T-helper 1 cell (primary cell): ENCODE measurements around the gene SLC15A4.
"Not testable (repeated sequence)": the region's sequence is repeated elsewhere in the genome, so short reads cannot be mapped to it uniquely, and the experiment has no call there.

Source experiments
- DNase-seq, 5 donors: peaks; one replicate each; pipeline ENCODE4 v3.0.0-alpha.2; 2012 to 2020

SLC15A4 gene

DNA sequence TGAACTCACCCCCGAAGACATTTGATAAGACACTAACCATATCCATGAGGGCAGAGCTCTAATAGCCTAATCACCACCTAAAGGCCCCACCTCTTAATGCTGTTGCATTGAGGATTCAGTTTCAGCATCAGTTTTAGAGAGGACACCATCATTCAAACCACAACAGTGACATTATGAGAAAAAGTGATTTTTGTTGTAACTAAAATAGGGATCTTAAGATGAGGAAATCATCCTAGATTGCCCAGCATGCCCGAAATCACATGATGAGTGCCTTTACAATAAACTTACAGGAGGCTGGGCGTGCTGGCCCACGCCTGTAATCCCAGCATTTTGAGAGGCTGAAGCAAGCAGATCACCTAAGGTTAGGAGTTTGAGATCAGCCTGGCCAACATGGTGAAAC lies 19.8 kb upstream of the SLC15A4 start:
- DNase-seq = no peak

DNA sequence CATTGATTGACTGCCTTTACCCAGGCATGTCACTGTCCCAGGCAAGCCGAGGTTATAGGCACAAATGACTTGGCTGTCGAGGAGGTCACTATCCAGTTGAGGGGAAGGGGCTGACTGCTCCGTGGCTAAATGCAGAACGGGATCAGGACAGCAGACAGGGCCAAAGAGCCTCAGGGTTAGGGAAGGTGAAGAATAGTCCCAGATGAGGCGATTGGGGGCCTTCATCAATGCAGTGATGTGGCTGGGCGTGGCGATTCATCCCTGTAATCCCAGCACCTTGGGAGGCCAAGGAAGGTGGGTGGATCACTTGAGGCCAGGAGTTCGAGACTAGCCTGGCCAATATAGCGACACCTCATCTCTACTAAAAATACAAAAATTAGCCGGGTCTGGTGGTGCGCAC lies 18.8 kb upstream of the SLC15A4 start:
- DNase-seq = no peak

DNA sequence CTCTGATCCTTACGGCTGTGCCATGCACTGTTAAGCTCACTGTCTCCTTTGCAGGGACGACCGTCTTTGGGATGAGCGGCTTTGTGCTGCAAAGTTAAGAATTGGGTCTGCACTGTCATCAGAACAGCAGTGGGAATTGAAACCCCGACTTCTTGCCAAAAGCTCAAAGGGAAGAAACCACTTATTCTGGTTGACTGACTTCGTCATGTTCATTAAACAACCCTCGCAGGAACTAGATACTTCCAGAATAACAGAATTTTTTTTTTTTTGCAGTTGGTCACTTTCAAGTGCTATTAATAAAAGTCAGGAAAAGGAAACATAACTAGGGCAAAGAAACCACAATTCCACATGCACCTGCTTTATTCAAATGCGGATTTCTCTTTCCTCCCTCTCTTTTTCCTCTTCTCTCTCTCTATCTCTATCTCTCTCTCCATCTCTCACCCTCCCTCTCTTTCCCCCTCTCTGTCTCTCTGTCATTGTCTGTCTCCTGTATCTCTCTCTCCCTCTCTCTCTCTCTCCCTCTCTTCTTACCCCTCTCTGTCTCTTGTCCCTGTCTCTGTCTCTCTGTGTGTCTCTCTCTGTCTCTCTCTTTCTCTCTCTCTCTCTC lies 17.2 kb upstream of the SLC15A4 start:
- DNase-seq = no peak

DNA sequence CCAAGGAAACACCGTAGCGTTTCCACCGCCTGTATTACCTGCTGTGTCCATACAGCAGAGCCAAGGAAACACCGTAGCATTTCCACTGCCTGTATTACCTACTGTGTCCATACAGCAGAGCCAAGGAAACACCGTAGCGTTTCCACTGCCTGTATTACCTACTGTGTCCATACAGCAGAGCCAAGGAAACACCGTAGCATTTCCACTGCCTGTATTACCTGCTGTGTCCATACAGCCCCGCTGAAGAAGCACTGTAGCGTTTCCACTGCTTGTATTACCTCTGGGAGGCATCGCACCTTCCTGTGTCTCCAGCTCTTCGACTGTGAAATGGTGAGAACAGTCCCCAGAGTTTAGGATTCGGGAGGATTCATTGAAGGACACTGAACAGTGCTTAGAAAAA lies 16.1 kb upstream of the SLC15A4 start:
- not testable (repeated sequence) for DNase-seq

DNA sequence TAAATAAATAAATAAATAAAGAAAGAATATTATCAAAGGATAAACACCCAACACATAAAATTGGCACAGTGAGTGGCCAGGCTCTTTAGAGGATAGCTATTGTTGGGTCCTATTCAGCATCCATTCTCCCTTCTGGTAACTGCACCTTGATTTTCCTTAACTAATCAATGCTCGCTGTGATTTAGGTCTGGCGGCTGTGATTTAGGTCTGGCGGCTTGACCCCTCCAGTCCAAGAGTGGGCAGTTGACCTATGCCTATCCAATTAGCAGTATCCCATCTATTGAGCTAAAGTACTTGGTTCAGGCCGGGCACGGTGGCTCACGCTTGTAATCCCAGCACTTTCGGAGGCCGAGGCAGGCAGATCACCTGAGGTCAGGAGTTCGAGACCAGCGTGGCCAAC lies 9.7 kb upstream of the SLC15A4 start:
- DNase-seq = no peak

DNA sequence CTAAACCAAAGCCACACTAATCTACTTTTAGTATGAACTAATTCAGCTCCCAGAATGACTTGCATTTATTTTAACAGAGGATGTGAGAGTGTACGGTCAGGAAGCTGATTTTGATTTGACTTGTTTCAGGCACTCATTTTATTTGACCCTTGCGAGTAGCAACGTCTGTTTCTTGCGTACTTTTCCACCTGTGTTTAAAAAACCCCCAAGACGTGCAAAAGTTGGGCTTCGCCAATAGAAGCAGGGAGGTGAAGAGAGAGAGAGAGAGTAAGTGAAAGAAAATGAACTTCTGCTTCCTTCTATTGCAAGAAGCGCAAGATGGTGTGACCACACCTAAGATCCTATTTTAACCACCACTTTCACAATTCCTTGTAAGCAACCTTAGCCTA lies 6.7 kb upstream of the SLC15A4 start:
- DNase-seq = peak in 1 of 5 donors; percentile 85

DNA sequence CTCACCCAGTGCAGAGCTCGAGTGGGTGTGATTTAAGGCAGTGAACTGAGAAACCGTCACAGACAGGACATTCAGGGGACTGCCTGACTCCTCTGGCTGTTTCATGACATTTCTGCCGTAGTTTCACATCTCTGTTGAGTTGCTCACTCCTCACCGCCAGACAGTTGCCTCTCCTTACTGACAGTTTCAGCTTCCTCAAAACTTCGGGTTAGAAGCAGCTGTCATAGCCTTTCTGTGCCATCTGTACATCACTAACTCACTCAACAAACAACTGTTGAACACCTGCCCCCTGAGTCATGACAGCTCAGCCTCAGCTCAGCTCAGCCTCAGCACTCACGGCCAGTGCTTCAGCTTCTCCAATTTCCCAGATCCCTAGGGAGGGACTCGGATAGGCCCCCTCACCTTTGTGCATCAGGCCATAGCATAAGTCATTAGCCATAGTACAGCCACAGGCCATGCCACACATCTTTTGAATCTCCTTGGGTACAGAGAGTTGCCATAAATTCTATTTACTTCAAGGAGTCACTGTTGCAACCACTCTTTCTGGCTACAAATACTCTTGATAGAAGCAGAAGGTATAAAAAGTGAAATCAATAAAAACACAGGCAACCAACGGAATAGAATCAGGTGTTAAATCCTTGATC lies 6.2 kb upstream of the SLC15A4 start:
- DNase-seq = peak in 1 of 5 donors; percentile 87

DNA sequence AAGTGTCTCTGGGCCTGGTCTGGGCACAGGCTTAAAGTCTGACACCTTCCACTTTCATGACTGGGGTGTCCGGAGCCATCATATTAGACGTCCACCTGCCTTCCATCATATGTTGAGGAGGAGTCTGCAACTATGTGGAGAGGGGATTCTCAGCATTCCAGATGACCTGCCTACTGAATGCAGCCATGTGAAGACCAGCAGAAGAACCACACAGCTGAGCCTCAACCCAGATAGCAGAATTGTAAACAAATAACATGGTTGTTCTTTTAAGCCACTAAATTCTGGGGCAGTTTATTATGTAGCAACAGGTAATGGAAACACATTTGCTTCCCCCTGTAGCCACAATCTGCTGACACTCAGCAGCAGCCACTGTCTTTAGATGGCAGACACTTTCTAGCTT lies 4.0 kb upstream of the SLC15A4 start:
- DNase-seq = no peak

DNA sequence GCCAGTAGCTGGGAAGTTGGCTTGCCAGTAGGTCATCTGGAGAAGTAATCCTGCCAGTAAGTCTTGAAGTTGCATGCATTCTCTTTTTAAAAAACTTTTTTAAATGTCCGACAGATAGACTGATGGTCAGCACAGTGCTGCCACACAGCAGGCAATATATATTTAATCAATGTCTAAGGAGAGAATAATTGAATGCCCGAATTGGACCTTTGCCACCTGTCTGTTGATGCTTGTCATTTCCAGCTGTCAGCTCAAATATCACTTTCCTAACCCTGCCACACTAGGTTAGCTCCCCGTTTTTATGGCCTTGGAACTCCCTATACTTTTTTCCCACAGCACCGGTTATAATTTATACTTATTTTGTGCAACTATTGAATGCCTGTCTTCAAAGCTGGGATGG lies 2.1 kb upstream of the SLC15A4 start:
- DNase-seq = no peak

DNA sequence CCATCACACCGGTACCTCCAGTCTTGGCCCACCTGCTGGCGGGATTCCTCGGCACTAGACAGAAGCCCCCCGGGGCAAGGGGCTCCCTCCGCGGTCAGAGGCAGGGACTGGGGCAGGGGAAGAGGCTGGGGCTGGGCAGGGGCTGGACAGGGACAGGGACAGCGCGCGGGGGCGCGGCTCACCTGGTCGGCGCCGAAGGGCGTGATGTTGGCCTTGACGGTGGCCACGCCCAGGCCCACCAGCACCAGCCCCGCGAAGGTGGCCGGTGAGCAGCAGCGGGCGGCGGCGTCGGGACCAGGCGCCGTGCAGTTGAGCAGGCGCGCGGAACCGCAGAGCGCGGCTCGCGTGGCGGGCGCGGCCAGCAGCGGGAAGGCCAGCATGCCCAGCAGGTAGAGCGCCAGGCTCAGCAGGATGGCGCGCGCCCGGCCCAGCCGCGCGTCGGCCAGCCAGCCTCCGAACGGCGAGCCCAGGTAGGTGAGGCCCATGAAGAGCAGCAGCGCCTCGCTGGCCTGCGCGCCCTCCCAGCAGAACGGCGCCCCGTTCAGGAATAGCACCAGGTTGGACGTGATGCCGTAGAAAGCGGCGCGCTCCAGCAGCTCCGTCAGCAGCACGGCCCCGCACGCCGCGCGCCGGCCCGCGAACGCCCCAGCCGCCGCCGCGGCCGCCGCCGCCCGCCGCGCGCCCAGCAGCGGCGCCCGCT lies 392 bp downstream of the SLC15A4 start:
- DNase-seq = no peak

DNA sequence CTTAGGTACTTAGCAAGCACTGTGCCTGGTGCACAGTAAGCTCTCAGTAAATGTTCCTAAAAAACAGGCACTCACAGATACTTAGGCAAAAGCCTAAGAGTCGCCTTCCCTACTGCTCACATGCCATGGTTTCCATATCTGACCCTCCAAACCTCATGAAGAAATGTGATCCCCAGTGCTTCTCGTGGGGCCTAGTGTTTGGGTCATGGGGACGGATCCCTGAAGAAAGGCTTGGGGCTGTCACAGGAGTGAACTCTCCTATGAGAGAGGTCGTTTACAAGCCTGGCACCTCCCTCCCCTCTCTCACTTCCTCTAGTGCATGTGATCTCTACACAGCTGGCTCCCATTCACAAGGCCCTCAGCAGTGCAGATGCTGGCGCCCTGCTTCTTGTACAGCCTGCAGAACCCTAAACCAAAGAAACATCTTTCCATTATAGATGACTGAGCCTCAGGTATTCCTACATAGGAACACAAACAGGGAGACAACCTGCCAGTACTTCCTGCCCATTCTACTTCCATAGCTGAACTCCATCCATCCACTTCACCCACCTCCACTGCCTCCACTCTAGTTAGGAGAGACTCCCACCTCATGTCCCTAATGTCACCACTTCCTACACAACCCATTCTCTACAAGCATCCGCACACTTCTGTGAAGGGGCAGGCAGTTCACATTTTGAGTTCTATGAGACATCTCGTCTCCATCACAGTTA lies 2.9 kb downstream of the SLC15A4 start:
- DNase-seq = peak in 1 of 5 donors; percentile 46

DNA sequence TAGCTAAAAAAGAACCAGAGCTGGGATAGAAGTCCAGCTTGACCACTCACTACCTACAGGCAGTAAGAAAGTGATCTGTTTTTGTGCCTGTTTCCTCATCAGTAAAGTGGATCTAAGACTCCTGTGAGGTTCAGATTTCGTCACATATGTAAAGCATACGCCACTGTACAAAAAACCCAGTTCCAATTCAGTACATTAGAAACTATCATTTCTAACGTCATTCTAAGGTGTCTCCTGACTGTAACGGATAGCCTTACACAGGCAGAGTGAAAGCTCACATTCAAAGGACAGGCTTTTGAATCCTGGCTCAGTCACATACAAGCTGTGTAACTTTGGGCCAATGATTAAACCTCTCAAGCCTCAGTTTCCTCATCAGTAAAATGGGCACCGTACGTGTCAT lies 3.5 kb downstream of the SLC15A4 start:
- DNase-seq = no peak

DNA sequence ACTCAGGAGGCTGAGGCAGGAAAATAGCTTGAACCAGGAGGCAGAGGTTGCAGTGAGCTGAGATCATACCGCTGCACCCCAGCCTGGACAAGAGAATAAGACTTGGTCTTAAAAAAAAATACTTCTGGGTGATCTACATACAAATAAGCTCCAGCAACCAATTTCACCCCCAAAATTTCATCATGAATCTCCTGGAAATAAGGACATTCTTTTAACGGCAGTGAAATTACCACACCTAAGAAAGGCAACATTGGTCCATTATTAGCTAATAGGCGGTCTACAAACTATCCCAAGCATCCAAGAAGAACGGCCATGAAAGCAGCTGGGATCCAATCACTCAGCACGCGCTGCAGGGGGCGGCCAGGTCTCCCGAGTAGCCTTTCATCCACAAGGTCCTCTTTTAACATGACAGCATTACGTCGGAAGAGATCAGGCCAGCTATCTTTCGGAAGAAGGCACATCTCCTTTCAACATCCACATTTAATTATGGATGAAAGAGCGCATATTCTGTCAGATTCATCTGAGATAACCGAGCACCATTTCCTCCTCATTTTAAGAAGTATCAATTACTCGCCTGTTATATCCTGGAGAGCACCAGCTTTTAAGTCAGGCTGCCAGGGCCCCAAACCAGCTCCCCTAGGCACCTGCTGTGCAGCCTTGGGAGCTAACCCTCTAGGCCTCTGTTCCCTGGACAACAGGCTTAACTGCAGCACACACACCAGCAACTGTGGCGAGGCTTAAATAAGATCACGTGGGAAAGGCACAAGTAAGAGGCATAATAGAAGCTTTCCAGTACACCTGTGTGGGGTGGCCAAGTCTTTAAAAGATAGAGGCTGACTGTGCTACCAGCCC lies 4.2 kb downstream of the SLC15A4 start:
- no peak for DNase-seq

DNA sequence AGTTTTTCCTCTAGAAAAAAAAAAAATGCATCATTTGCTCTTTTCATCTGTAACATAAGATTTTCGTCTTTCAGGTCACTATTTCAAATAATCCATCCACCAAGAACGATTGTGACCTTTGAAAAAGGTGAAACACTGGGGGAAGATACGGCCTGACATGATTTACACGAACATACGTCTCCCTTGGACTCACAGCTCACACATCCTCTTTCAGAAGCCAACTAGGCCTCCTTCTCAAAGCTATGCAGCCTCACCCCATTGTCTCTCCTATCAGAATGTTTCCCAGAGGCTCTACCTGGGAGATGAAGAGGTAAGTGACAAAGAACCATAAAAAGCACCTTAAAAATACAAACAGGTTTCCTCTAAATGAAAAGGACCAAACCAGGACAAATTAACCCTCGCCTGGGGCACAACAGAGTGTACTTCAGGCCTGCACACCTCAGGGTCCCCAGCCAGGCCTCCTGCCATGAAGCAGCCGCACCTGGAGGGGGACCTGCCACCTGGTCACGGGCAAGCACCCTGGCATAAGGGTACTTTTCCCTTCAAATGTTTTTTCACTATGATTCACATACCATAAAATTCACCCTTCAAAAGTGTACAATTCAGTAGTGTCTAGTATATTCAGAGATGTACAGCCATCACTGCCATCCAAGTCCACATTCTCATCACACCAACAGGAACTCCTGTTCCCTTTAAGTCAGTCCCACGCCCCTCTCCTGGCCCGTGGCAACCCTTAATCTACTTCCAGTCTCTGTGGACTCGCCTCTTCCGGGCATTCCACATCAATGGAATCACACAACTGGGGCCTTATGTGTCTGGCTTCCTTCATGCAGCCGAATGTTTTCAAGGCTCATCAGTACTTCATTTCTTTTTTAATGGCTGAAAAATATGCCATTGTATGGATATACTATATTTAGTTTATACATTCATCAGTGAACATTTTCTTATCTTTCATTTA lies 5.4 kb downstream of the SLC15A4 start:
- DNase-seq = no peak

DNA sequence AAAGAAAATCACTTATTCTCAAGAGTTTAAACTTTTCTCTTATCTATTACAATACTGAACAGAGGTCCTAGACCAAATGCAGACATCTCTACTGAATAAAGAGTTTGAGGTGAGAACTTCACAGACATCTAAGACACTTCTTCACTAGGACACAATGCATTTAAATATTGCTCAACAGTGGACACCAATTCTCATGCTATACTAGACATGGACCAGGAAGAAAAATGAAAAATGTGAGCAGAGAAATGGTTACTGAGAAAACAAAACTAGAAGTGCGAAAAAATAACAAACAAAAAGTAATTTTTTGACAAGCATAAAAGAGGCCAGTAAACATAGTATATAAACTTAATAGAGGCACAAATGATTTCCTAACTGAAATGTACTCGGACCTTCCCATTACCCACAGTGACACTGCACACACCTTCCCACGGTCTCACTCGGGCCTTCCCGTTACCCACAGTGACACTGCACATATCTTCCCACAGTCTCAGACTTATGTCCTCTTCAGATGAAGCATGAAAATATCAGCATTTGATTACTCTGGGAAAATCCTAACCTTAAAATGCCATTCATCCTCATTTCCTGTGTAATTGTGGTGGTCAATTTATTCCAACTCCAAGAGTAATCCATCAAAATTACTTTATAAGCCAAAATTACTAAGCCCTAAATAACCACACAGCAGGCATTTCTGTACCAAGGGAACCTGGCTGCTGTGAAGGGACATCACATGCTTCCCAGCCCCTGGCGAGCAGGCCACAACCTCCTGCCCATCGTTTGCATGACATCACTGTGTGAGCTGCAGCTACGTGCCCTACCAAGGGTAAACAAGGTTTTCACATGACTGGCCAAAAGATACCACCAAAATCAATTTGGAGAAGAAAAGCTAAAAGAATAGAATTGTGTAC lies 6.4 kb downstream of the SLC15A4 start:
- no peak for DNase-seq

DNA sequence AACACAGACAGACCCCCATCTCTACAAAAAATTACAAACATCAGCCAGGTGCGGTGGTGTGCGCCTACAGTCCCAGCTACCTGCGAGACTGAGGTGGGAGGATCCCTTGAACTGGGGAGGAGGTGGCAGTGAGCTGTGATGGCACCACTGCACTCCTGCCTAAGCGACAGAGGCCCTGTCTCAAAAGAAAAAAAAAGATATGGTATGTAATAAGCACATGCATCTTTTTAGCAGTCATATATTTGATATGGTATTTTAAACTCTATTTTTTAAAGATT lies 7.2 kb downstream of the SLC15A4 start:
- no peak for DNase-seq

DNA sequence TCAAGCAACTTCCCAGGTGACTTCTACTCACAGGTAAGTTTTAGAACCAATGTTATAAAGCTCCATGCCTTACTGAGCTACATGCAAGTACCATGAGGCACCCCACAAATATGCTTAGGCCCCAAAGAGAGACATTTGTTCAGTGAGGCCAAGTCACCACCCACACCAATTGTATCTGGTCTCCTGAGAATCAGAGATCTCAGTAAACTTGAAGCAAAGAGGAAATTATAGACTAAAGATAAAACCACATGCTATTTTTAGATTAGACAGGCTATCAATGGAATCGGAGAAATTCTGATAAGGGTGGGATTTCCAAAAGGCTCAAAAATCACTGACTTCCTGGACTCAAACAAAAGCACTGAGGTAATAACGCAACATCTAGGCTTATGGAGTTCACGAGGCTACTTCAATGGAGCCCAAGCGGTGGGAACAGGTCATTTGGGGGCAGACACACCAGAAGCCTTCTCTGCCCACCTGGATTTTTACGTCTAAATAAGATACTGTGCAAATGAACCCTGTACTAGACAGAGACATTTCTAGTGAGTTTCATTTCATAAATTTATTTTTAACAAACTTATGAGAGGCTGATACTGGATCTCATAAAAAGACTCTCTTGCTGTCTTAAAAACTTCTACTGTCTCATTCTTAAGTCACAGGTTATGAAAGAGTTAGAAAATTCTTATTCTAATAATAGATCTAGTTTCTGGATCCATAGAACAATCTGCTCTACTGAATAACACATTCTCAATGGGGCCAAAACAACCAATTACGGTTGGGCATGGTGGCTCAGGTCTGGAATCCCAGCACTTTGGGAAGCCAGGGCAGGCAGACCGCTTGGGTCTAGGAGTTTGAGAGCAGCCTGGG lies 7.7 kb downstream of the SLC15A4 start:
- no peak for DNase-seq

DNA sequence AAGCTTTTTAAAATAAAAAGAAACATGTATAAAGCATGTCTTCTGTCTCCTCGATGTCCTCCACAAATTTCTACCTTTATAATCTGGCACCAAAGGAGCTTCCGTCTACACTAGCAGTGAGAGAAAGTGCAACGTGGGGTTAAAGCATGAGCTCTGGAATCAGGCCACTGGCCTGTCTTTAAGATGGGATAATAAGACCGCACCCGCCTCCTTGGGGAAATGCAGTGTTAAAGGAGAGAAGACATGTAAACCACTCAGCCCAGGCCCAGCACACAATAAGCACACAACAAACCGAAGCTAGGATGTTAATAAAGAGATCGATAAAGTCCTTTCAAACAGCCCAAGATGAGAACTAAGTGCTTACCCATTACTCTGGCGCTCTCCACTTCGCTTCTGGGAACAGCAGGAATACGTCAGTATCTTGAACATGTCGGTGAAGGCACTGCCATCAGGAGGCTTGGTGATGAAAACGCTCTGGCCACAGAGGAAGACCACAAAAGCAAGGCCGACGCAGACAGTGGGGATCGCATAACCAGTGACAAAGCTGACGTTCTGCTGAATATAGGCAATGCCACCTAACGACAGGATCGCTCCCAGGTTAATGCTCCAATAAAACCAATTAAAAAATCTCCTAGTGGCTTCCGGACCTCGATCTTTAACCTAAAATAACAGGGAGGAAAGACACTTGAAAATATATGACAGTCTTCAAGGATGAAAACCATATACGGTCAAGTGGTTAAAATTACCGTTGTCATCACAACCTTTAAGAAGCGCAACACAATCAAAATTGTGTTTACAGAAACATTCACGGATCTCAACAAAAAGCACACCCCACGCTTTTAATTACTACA lies 9.1 kb downstream of the SLC15A4 start:
- DNase-seq = no peak

DNA sequence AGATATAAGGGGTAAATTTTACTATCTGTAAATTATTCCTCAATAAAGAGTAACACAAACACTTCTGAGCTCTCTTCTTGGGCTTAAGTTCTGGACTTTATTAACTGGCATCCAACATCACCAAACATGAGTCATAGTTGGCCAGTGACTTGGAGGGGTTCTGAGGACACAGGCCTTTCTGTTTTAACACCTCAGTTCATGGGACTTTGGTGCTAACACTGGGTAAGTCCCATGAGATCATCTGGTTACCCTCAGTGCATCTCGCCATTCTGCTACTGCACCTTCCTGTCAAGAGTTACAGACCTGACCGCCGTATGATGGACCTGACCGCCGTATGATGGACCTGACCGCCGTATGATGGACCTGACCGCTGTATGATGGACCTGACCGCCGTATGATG lies 9.9 kb downstream of the SLC15A4 start:
- no peak for DNase-seq
